Measurements from ENCODE around the gene AK9.

GRCh38 chr6:109690737-109691621, at the start of gene AK9, which contains the start of gene FIG4:
- TF ChIP-seq CTCF (IDR thresholded peaks at IDR 0.05; ENCODE audit: low read depth, low read length, missing input control) (no peak), REST (IDR thresholded peaks at IDR 0.05) (peak; percentile 48), TAF1 (conservative IDR thresholded peaks at IDR 0.05) (peak; percentile 69), YY1 (IDR thresholded peaks at IDR 0.05) (peak; percentile 98), SP1 (IDR thresholded peaks at IDR 0.05) (peak; percentile 65), RAD21 (IDR thresholded peaks at IDR 0.05) (peak in 1 of 2 donors; percentile 42), EGR1 (IDR thresholded peaks at IDR 0.05; ENCODE audit: low read depth in 2 of 2) (no peak), ATF3 (IDR thresholded peaks at IDR 0.05) (no peak), RXRA (IDR thresholded peaks at IDR 0.05) (peak; percentile 44 to 50), MAX (IDR thresholded peaks at IDR 0.05) (peak; percentile 53), HNF4A (conservative IDR thresholded peaks at IDR 0.05) (peak; percentile 17 to 25)
